GM18505 (cell line): ENCODE results near the gene GAS2L1.
"Not testable (repeated sequence)": the region's sequence is repeated elsewhere in the genome, so short reads cannot be mapped to it uniquely, and the experiment has no call there.

Experiments
- ATAC-seq: cut with Tn5 transposase; IDR thresholded peaks from one replicate; pipeline ENCODE4 v1.9.1; 2021; ENCODE audit not compliant: unreplicated experiment
- POLR2A ChIP-seq: IDR thresholded peaks from 4 replicates; pipeline ENCODE4 v1.6.1; 2011; ENCODE audit warnings: borderline replicate concordance; ENCODE audit not compliant: insufficient read depth, insufficient read length; ENCODE audit errors: extremely low read depth

The GAS2L1 gene

DNA sequence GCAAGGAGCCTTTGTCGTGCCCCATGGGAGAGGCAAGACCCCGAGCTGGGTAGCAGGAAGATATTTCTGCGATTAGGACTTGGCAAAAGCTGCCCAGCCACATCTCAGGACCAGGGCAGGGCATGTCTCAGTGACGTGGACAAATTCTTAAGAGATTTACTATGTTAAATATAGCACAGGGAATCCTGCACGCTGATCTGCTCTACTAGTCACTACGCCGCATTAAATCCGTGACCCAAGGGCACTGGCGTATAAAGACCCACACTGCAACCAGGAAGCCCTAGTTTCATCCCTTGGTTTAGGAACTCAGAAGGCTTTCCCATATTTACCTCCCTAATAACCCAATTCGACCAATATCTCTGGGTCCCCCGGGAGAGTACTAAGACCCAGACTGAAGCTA, 46.8 kb downstream of the GAS2L1 start:
- ATAC-seq = no peak
- no peak for TF ChIP-seq POLR2A

DNA sequence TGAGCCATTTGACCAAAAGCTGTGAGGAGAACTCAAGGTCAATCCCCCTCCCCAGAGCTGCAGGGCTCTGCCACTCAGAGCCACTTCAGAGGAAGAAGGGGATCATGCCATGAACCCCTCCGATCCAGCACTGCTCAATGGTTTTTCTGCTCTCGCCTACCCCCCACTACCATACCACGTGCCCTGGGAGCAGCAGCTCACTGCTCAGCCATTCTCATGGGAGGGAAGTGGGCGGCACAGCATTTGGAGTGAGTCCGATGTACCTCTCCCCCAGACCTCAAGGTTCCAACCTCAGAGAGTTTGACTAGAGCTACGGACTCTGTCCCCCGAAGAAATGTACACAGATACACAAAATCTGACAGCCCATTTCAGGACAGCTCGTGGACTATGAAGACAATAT, 47.4 kb downstream of the GAS2L1 start:
- no peak for ATAC-seq
- TF ChIP-seq POLR2A = no peak

DNA sequence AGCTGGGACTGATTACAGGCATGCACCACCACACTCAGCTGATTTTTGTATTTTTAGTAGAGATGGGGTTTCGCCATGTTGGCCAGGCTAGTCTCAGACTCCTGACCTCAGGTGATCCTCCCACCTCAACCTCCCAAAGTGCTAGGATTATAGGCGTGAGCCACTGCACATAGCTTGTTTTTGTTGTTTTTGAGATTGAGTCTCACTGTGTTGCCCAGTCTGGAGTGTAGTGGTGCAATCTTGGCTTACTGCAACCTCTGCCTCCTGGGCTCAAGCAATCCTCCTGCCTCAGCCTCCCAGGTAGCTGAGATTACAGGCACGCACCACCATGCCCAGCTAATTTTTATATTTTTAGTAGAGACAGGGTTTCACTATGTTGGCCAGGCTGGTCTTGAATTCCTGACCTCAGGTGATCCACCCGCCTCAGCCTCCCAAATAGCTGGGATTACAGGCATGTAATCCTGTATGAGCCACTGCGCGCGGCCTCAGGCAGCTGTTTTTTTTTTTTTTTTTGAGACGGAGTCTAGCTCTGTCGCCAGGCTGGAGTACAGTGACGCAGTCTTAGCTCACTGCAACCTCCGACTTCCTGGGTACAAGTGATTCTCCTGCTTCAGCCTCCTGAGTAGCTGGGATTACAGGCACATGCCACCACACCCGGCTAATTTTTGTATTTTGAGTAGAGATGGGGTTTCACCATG, 50.9 kb downstream of the GAS2L1 start:
- not testable (repeated sequence) for ATAC-seq

GRCh38 chr22:29359469-29359868, 53.0 kb downstream of the GAS2L1 start:
- no peak for TF ChIP-seq POLR2A
- ATAC-seq = no peak
